ENCODE measurements around the gene MPST.
A peak's percentile ranks its signal among the peaks of the same experiment; 100 is the strongest.
"Not testable (repeated sequence)": the region's sequence is repeated elsewhere in the genome, so short reads cannot be mapped to it uniquely, and the experiment has no call there.

The MPST gene

GRCh38 chr22:37019309-37020191 is at the start of gene MPST, which contains the start of gene TST:
Gene MPST, plus strand, starts transcription at chr22:37019742. Its CDS starts 95 bp downstream, at chr22:37019837.
Gene TST, minus strand, starts transcription at chr22:37019447. Its CDS starts 715 bp downstream, at chr22:37018732.
- DNase-seq (ENCODE audit: low read depth), result peak; percentile 9

GRCh38 chr22:36971341-36972125 is 48.0 kb upstream of the MPST start:
- no peak for DNase-seq (ENCODE audit: low read depth)

GRCh38 chr22:36976606-36977005 is 42.9 kb upstream of the MPST start:
- DNase-seq (ENCODE audit: low read depth), result no peak

DNA sequence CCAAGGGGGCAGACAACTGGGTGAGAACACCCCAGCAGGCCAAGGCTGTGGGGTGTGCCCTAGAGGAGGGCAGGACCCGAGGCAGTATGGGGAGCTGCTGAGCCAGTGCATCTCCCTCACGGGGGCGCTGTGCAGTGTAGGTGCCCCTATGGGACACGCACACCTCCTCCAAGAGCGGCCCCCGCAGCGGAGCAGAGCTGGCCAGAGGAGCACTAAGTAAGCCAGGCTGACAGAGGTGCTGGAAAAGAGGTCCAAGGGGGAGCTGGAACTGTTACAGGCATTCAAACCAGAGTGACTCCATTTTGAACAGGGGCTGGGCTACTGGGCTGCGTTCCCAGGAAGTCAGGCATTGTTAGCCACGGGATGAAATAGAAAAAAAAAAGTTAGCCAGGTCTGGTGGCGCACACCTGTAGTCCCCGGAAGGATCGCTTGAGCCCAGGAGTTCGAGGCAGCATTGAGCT is 42.1 kb upstream of the MPST start:
- DNase-seq (ENCODE audit: low read depth), result peak; percentile 69

- peak; percentile 86 for DNase-seq (ENCODE audit: low read depth)
These were observed 41.4 kb upstream of the MPST start for GRCh38 chr22:36977947-36978660.

- DNase-seq (ENCODE audit: low read depth), result no peak
These were observed 40.3 kb upstream of the MPST start for GRCh38 chr22:36979016-36979910.

DNA sequence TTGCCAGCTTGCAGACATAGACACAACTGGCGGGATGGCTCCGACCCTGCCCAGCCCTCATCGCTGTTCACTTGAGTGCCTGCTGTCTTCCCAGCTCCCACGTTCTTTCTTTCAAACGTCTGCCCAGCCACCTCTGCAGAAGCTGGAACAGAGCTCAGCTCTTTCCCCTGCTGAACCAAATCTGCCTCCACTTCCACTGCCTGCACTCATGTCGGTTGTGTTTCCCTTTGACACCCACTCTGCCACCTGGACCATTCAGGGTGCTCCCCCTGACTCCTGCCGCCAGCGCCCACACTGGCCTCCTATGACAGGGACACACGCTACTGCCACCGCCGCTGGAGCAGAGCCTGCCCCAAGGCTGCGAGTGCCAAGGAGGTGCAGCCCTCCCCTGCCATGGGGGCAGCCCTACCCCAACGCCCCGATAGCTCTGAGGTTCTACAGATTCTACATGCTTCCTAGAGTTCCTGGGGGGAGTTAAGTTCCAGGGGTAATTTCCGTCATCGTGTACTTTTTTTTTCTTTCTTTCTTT is 38.2 kb upstream of the MPST start:
- no peak for DNase-seq (ENCODE audit: low read depth)

DNA sequence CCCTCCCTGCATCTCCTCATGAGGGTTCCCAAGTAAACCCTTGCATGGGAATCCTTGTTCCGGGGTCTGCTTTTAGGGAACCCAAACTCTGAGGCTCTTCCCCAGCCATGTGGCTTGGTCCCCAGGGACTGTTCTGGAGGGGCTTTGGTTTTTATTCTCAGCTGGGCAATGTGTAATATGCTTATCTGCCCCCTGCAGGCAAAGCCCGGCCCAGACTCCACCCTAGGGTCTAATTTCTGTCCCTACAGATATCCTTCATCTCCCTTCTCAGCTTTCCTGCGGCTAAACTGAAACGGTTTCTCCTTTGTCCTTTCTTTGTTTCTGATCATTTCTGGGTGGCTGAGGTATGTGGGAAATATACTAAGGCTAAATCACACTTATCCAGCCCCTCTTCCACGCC is 37.4 kb upstream of the MPST start:
- no peak for DNase-seq (ENCODE audit: low read depth)

GRCh38 chr22:36985211-36985889 is 34.2 kb upstream of the MPST start:
- DNase-seq (ENCODE audit: low read depth), result no peak

DNA sequence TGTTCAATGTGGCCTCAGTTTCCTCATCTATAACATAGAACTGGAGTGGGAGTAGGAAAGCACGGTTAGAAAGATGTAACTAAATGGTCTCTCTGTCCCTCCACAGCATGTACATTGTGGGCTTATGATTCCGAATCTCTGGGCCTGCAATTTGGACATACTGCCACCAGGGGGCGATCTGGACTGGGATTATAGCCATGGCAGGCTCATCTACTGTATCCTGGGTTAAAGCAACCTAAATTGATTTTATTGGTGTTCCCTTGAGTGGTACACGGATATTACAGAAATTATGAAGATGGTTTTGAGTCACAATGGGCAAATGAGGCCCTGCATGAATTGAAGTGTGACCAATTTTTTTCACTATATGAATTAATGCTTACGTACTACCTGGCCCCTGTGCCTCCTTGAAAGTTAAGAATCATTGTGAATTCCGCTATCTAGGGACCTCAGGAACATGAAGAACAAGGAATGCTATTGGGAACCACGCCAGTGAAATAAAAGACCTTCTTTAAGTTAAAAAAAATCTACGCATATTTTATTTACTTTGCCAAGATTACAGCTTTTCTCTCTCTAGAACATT is 33.2 kb upstream of the MPST start:
- no peak for DNase-seq (ENCODE audit: low read depth)

DNA sequence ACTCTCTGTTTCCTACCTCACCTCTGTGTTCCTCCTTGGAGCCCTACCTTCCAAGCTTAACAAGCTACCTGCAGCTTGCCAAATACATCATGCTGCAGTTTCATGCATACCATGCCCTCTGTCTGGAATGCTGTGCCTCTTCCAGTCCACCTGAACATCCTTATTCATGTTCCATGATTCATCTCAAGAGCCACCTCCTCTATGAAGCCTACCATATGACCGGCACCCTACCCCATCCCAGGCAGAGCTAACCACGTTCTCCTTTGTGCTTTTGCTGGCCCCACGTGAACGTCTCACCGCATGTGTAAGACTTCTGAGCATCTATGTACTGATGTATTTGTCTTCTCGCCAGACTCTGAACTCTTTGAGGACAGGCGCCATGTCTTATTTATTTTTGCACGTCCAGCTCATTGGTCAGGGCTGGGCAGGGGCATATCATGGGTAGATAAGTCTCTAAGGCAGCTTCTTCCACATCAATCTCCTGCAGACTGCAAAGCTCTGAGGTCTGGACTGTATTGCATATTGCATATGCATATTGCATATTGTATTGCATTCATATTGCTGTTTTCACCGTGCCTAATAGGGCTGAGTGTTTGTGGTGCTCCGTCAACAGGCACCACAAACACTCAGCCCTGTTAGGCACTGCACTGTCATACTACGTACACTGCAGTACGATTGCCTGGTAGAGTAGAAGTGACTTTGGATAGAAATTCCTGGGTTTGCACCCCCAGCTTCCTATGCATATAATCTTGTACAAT is 31.3 kb upstream of the MPST start:
- no peak for DNase-seq (ENCODE audit: low read depth)

- not testable (repeated sequence) for DNase-seq (ENCODE audit: low read depth)
These were observed 30.5 kb upstream of the MPST start for GRCh38 chr22:36989012-36989411.

DNA sequence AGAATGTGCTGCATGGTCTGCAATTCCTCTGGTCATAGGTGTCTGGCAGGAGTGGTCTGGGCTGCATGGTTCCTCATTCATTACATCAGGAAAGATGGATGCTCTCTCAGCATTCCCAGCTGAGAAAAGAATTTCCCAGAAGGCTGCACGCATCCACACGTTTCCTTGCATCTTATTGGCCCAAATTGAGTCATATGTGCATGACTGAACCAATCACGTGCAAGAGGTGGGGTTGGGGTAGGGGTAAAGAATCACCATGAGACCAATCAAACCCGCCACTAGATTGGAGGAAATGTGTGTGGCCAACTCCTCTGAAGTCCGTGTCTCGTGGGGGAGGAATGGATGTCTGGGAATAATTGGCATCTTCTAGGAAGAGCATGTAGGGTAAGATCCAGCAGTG is 29.1 kb upstream of the MPST start:
- no peak for DNase-seq (ENCODE audit: low read depth)

- no peak for DNase-seq (ENCODE audit: low read depth)
These were observed 28.3 kb upstream of the MPST start for GRCh38 chr22:36991206-36991605.

DNA sequence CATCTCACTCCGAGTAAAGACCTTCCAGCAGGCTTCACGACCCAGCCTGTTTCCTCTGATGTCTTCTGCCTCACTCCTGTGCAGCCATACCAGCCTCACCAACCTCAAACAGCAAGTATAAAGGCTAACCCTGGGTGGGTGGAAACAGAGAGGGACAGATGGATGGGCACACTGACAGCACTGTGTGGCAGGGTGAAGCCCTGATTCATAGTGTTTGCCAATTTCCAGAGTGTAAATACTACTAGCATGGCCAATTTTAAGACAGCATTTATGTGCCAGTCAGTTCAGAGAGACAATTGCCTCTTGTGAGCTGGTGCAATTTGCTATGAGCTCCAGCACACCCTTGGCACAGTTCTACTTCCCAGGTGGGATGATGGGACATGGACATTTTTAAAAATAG is 21.8 kb upstream of the MPST start:
- DNase-seq (ENCODE audit: low read depth), result no peak

- DNase-seq (ENCODE audit: low read depth), result no peak
These were observed 20.8 kb upstream of the MPST start for GRCh38 chr22:36998620-36999351.

GRCh38 chr22:36999463-36999862 is 20.1 kb upstream of the MPST start:
- no peak for DNase-seq (ENCODE audit: low read depth)

Measured in stimulated activated CD8-positive, alpha-beta memory T cell treated with anti-CD3 and anti-CD28 coated beads, Interleukin-12 subunit alpha, Interleukin-12 subunit beta, amount 100 ng/mL, for 1 hour (primary cell).